GM18867 (cell line): ENCODE results near the gene NPR3.

ENCODE experiments used
- ATAC-seq: cut with Tn5 transposase; IDR thresholded peaks from one replicate; pipeline ENCODE4 v1.9.1; 2021; ENCODE audit warnings: mild to moderate bottlenecking, moderate library complexity; ENCODE audit not compliant: unreplicated experiment

Gene NPR3

GRCh38 chr5:32711681-32712480 lies 760 bp downstream of the NPR3 start:
- no peak for ATAC-seq

DNA sequence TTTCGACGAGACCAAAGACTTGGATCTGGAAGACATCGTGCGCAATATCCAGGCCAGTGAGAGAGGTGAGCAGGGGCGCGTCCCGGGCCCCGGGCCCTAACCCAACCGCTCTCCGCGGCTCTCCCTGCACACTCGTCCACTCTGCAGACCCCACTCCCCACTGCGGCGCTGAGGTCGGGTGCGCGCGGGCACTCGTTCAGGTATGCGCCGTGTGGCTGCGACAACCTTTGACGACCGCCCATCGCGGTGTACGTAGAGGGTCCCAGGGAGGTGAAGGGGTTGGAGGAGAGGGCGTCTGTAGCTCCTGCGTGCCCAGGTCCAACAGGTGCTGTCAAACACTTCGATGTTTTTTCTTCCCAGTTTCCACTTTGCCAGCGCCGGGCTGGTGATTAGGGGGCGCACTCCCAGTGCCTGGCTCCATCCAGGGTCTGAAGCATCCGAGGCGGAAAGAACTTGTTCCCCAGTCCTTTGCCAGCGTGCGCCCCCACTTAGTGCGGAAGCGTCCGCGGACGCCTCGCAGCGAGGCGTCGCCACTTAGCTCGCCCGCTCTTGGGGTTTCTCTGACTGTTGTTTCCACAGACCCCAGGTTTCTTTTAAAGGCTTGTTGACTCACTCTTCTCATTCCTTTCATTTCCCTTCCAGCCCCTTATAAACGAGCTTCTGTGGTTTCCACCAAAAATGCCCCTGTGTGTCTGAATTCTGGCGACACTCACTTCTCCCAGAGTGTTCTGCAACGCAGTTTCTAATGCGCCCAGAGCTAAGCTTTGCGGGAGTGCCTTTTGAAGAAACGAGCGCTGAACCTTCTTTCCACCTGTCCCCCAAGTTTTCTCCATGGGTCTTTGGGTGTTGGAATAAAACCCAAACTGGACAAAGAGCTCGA lies 1.6 kb downstream of the NPR3 start:
- no peak for ATAC-seq

- ATAC-seq = no peak
These were observed 2.2 kb downstream of the NPR3 start for GRCh38 chr5:32713361-32713769.

DNA sequence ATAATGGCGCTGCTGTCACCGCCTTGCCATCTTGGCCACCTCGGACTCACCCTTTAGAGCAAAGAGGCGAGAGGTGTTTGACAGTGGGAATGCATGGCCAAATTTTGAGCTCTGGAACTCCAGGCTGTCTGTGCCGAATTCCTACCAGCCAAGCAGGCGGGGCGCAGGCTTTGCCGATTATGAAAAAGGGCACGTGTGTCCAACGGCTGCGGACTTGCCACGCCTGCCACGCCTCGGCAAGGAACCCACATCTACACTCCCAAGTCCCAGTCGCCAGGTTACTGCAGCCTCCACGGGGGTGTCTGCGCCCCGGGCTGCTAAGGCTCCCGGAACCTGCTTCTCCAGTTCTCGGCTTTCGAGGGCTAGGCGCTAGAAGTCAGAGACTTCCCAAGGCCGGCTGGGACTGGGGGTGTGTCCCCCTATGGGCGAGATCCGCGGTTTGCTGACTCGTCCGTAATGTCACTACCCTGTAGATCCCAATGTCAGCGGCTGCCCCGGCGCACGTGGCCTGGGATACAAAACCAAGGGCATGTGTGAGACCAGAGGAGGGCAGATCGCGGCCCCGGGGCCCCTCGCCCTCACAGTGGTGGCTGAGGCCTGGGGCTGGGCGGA lies 2.8 kb downstream of the NPR3 start:
- ATAC-seq = no peak

DNA sequence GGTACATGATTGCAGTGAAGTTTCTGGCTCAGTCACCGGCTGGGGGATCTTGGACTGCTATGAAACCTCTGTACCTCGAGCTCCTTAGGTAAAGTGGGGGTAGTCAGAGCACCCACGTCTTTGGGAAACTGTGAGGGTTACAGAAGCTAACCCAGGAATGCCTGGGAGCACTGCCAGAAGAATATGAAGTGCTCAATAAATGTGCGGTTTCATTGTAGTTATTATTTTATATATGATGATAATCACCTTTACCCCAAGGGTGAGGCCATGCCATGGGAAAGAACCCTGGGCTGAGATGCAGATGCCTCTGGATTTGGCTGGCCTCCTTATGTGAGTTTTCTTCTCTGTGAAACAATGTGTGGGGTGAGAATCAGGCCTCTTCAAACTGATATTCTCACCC lies 3.7 kb downstream of the NPR3 start:
- ATAC-seq = no peak

GRCh38 chr5:32720300-32720699 lies 9.2 kb downstream of the NPR3 start:
- no peak for ATAC-seq

DNA sequence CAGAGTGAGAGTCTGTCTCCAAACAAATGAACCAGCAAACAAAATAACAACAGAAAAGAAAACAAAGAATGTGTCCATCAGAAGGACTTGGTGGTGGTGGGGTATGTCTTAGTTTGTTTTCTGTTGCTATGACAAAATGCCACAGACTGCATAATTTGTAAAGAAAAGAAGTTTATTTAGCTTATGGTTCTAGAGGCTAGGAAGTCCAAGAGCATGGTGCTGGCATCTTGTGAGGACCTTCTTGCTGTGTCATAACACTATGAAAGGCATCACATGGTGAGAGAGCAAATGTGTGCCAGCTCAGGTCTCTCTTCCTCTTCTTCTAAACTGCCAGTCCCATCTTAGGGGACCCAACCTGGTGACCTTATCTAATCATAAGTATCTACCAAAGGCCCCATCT lies 10.5 kb downstream of the NPR3 start:
- ATAC-seq = no peak

GRCh38 chr5:32722957-32723356 lies 11.8 kb downstream of the NPR3 start:
- no peak for ATAC-seq

DNA sequence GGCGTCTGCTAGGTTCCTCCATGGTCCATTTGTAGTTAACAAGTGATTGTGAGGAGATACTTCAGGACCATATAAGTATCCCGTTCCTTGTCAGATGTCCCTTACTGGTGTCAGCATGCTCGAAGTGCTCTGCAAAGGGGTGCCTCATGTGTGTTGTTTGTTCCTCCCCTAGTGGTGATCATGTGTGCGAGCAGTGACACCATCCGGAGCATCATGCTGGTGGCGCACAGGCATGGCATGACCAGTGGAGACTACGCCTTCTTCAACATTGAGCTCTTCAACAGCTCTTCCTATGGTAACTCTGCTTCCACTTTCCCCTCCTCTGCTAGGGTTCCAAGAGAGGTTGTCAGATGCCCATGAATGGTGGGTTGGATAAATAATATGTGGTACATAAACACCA lies 13.4 kb downstream of the NPR3 start:
- no peak for ATAC-seq

DNA sequence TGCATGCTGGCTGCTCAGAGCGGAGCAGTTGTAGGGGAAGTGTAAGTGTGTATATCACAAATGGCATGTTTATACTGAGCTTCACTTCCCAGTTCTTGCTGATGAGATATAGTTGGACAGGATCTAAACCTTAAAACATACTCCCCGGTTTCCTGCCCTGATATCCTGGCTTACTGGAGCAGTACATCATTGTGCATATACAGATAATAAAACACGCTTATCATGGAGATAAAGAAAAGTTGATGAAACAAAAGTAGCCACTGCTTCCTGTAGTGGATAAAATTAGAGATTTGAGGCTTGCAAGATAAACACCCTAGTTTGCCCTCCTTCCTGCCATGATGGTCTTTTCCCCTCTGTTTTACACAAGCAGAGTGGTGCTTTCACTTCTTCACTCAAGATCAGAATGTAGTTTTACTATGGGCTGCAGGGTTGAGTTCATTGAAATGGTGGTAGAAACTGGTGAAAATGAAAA lies 15.0 kb downstream of the NPR3 start:
- ATAC-seq = no peak

DNA sequence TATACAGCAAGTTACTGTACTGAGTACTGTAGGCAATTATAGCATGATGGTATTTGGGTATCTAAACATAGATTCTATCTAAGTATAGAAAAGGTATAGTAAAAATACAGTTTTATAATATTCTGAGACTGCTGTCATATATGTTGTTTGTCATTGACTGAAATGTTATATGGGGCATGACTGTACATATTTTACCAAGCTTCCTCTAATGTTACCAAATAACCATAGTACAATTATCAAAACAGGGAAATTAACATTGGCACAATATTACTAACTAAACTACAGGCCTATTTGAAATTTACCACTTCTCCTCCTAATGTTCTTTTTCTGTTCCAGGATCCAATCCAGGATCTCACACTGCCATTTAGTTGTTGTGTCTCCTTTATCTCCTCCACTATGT lies 18.5 kb downstream of the NPR3 start:
- no peak for ATAC-seq

DNA sequence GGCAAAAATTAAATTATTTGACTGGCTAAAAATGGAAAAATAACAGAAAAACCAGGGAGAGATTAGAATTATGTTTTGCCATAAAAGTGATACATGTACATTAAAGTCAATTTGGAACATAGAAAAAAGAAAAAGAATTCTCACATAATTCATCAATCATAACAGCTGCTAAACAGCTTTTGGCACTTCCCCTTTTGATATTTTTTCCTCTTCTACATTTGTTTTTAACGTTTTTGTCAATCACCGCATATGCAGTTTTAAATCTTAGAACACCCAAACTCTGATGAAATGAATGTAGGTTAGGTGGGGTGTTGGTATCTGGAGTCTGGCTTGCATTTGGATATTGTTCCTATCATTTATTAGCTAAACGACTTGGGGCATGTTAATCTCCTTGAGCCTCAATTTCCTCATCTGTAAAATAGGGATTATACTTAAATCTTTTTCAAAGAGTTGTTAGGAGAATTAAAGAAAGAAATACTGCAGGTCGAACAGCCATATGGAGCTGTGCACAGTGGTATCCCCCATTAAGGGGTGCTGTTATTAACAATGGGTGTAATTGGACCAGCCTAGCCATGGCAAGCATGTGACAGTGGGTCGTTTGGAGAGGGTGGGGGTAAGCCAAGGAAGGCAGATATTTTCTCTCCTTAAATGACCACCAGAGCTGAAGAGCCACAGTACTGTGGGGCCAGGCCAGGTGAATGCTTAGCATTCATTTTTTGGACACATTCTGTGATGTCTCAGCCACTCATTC lies 22.6 kb downstream of the NPR3 start:
- no peak for ATAC-seq

DNA sequence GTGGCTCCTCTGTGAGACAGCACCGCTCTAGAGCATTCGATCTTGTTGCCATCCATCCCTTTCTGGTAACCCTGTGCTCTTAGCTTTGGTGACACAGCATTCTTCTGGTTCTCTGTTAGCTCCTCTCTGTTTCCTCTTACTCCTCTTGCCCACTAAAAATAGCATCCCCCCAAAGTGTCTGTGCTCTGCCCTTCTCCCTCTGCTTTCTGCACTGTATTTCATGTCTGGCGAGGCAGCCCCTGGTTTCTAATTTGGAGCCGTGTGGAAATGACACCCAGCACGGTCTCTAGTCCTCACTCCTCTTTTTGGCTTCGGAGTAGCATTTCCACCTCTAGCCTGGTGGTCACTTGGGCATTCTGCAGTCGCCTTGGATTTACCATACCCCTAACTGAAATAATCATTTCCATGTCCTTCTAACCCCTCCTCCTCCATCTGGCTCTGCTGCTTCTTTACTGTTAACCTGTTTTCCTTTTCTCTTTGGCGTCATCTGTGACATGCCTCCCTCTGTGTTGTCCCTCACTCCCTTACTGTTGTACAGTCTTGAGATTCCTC lies 23.8 kb downstream of the NPR3 start:
- ATAC-seq = no peak

GRCh38 chr5:32735512-32735911 lies 24.4 kb downstream of the NPR3 start:
- ATAC-seq = no peak

DNA sequence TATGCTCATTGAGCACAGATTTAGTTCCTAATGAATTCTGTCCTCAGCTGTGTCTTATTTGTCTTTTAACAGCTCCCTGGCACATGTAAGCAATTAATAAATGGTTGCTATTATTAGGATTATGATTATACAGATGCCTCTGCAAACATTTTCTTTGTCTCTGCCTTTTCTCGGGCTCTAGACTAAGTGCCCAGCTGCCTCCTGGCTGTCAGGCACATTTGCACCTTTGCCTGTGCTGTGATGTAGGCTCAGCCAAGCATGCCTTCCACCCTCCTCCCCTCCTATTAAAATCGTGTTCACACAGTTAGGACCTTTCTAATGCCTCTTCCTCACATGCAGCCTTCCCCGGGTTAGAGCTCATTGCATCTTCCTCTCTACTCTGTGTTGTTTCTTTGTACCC lies 25.7 kb downstream of the NPR3 start:
- no peak for ATAC-seq

DNA sequence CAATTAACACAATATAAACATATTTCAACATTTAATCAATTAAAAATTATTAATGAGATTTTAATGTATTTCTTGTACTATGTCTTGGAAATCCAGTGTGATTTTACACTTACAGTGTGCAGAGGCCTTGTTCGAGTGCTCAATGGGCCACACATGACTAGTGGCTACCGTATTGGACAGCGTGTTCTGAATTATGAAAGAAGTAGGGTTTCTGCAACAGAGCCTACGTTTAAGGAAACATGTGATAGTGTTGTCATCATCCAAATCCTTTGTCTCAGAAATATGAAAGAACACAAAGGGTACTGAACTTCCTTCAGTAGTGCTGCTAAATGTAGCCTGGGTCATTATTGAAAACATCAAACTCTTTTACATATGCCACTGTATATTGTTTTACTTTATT lies 29.5 kb downstream of the NPR3 start:
- ATAC-seq = no peak

DNA sequence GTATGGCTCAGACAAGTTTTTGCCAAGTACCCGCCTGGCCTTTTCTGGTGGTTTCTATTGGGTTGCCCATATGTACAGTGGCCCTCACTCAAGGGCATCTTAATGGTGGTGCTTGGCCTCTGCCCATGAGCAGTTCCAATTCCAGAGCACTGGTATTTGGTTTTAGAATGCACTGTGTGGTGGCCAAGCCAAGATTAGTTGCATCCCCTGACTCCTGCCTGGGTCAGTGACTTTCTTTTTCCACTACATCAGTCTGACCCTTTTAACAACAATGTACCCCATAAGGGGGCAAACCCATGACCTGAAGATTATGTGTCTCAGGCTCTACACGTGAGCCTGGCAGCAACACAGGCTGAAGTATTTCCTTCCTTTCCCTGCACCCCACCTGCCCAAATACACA lies 34.2 kb downstream of the NPR3 start:
- no peak for ATAC-seq

DNA sequence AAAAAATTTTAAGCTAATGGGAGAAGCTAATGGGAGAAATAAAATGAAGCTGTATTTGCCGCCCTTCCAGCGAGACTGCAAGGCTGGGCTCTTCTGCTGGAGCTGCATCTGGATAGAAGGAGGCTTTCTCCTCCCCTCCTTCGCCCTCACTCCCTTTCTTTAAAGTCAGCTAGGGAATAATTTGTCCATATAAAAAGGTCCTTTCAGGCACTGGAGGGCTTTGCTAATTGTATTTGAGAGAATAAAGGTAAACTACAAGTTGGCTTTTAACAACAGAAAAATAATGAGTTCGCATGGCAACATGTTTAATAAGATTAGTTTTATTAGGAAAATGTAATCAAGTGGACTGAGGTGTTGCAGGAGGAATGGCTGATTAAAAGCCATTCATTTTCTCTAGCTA lies 41.3 kb downstream of the NPR3 start:
- no peak for ATAC-seq

GRCh38 chr5:32753051-32753450 lies 41.9 kb downstream of the NPR3 start:
- ATAC-seq = no peak

GRCh38 chr5:32753765-32754164 lies 42.6 kb downstream of the NPR3 start:
- no peak for ATAC-seq

DNA sequence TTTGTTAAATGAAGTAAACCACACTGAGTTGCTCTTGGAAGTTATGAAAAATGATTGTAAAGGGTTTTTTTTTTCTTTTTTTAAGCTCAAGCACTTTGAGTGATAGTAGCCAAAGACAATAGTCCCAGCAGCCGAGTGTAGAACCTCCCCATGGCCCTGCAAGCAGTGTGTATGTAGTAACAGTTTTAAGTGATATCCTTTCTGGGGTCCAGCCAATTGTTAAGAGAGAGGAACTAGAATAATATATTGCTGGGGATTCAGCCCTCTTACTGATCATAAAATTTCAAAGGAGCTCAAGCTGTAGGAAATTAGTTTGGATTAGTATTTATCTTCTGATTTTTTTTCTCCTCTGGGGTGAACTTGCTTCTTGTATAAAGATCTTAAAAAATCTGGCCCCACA lies 43.2 kb downstream of the NPR3 start:
- no peak for ATAC-seq
